Transverse colon (tissue), 4 donors: ENCODE measurements around the gene CCL16.
A peak's percentile ranks its signal among the peaks of the same experiment; 100 is the strongest.

Source experiments
- POLR2AphosphoS5 ChIP-seq, 3 donors: sonication (generic); formaldehyde crosslinking; IDR thresholded peaks; one replicate each; pipeline ENCODE4 v1.6.1; 2016; ENCODE audit warnings: antibody characterized with exemption in 3 of 3
- TF ChIP-seq, protein P1 (sequence below), 5 experiments: fragments of 200-600 bp in 3 of 5; fragments of 450-650 bp in 2 of 5; sonication (generic) in 3 of 5; IDR thresholded peaks; 1 replicate in 2 of 5; 2 replicates in 3 of 5; pipeline ENCODE4 v1.5.1; 2016 to 2017; ENCODE audit warnings: antibody characterized with exemption in 5 of 5, inconsistent platforms in 3 of 5, mild to moderate bottlenecking in 2 of 5, moderate library complexity in 1 of 5

DNA sequence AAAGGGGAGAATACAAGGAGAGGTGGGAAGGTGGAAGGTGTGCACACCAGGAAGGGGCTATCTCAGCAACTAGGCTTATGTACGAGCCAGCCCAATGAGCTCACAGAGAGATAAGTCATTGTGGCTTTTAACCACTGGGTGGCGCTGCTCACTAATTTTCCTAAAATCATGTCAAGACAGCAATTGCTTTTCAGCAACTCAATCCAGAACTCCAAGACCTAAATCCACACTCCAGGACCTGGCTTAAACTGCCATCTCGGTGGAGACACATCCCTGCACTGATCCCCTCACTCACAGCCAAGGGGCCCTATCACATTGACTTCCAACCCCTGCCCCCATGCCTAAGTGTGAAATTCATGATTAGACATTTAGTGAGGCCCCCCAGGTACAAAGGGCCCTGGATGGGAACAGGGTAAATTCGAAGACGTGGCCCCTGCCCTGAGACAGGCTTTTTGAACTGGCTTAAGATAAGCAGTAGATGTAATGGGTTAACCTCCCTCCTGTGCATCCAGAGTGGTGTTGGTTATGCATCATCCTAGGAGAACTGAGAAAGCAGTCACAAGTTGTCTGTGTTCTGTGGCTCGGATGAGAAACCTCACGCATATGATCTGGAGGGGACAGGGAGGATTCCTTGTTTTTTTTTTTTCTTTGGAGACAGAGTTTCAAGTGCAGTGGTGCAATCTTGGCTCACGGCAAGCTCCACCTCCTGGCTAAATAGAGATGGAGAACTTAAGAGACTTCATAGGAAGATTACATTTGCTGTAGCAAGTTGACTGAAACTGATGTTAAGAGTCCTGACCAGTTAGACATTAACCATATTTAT lies 11.5 kb downstream of the CCL16 start:
- TF ChIP-seq, protein P1, sequence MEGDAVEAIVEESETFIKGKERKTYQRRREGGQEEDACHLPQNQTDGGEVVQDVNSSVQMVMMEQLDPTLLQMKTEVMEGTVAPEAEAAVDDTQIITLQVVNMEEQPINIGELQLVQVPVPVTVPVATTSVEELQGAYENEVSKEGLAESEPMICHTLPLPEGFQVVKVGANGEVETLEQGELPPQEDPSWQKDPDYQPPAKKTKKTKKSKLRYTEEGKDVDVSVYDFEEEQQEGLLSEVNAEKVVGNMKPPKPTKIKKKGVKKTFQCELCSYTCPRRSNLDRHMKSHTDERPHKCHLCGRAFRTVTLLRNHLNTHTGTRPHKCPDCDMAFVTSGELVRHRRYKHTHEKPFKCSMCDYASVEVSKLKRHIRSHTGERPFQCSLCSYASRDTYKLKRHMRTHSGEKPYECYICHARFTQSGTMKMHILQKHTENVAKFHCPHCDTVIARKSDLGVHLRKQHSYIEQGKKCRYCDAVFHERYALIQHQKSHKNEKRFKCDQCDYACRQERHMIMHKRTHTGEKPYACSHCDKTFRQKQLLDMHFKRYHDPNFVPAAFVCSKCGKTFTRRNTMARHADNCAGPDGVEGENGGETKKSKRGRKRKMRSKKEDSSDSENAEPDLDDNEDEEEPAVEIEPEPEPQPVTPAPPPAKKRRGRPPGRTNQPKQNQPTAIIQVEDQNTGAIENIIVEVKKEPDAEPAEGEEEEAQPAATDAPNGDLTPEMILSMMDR (IDR thresholded peaks at IDR 0.05): peak; percentile 71 to 90 (median 81)
- TF ChIP-seq POLR2AphosphoS5 (IDR thresholded peaks at IDR 0.05): no peak
